Mesodermal cell (in vitro differentiated cells): Measurements from ENCODE around the gene INHBC. TPM values are rescaled to one million over a fixed set of nuclear protein-coding genes. Genes with fewer than 3 reads are reported as not detected.
"Not testable (repeated sequence)": the region's sequence is repeated elsewhere in the genome, so short reads cannot be mapped to it uniquely, and the experiment has no call there.

Experiments used
- H3K27ac ChIP-seq: 2 replicates; pipeline ENCODE4 v1.7.0; 2013; ENCODE audit warnings: mild to moderate bottlenecking, low read depth, low read length, moderate library complexity; ENCODE audit not compliant: severe bottlenecking
- H3K36me3 ChIP-seq: 2 replicates; pipeline ENCODE4 v1.7.1; 2013; ENCODE audit warnings: mild to moderate bottlenecking, low read length, moderate library complexity; ENCODE audit not compliant: control insufficient read depth, insufficient read depth
- H3K4me1 ChIP-seq: one replicate; pipeline ENCODE4 v1.7.1; 2013; ENCODE audit warnings: mild to moderate bottlenecking, low read length; ENCODE audit not compliant: insufficient read depth, control insufficient read depth, poor library complexity, severe bottlenecking
- H3K4me3 ChIP-seq: 2 replicates; pipeline ENCODE4 v1.7.0; 2013; ENCODE audit warnings: low read length, control low read depth, mild to moderate bottlenecking; ENCODE audit not compliant: insufficient read depth, poor library complexity, severe bottlenecking; ENCODE audit errors: extremely low read depth
- H3K9me3 ChIP-seq: 2 replicates; pipeline ENCODE4 v1.7.1; 2013; ENCODE audit warnings: mild to moderate bottlenecking, low read length, moderate library complexity; ENCODE audit not compliant: control insufficient read depth
- WGBS, 2 experiments: methylation state at CpG; one replicate each; pipeline ENCODE4 v1.1.5; 2013; ENCODE audit warnings: missing lambda C conversion rate in 2 of 2; ENCODE audit not compliant: insufficient coverage in 2 of 2; 5-methylcytosine and 5-hydroxymethylcytosine counted together
- polyA plus RNA-seq, 2 experiments: library from polyadenylated mRNA; stranded (reverse); fragments of 50-300 nt; gene quantifications; one replicate each; pipeline ENCODE4 v1.2.3, GENCODE V29; 2013

The INHBC gene, protein sequence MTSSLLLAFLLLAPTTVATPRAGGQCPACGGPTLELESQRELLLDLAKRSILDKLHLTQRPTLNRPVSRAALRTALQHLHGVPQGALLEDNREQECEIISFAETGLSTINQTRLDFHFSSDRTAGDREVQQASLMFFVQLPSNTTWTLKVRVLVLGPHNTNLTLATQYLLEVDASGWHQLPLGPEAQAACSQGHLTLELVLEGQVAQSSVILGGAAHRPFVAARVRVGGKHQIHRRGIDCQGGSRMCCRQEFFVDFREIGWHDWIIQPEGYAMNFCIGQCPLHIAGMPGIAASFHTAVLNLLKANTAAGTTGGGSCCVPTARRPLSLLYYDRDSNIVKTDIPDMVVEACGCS
- polyA plus RNA-seq (2013, experiment 1 of 2) = not detected
- not detected for polyA plus RNA-seq (2013, experiment 2 of 2)

DNA sequence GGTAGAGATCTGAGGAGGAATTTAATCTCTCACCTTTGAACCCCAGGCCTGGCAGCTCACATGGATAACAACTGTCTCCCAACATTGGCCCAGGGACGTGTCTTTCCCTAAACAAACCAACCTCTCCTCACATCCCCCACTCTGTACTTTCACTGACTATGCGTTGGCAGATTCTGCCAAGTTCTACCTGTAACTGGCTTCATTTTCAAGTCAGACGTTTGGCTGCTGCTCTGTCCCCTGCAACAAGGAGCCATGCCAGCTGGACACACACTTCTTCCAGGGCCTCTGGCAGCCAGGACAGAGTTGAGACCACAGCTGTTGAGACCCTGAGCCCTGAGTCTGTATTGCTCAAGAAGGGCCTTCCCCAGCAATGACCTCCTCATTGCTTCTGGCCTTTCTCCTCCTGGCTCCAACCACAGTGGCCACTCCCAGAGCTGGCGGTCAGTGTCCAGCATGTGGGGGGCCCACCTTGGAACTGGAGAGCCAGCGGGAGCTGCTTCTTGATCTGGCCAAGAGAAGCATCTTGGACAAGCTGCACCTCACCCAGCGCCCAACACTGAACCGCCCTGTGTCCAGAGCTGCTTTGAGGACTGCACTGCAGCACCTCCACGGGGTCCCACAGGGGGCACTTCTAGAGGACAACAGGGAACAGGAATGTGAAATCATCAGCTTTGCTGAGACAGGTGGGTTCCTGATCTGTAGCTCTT lies at the start of gene INHBC:
Gene INHBC, plus strand, starts transcription at position 268 of the 707 bp plus-strand sequence. Its CDS starts 103 bp downstream, at position 371.
- H3K36me3 ChIP-seq = no peaks in the 10 kb centered on the region
- no peak within 1 kb of the TSS for H3K4me3 ChIP-seq
- H3K4me1 ChIP-seq = no peaks in the 10 kb centered on the region
- H3K9me3 ChIP-seq = no peaks in the 10 kb centered on the region
- H3K27ac ChIP-seq = no peak within 1 kb of the TSS
- WGBS, 2 experiments = 86 to 95% methylated on average over 7 to 8 of the region's 8 CpGs

DNA sequence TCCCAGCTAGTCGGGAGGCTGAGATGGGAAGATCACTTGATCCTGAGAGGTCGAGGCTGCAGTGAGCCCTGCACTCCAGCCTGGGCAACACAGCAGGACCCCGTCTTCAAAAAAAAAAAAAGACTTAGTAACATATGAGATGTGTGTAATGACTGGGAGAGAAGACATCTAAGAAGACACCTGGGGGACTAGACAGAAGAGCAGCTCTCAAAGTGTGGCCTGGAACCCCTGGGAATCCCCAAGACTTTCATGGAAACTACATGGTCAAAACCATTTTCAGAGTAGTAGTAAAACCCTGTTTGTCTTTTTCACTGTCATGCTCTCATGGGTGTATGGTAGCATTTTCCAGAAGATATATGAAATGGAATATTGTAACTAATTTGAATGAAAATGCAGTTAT lies 49.0 kb upstream of the INHBC start:
- Histone ChIP-seq H3K9me3 (no peaks in the 10 kb centered on the region), H3K4me1 (peaks cover 25% of the 10 kb centered on the region), H3K4me3 (no peak overlapping the region), H3K36me3 (no peaks in the 10 kb centered on the region), H3K27ac (no peak overlapping the region)
- 94 to 100% methylated on average over 2 to 3 of the region's 3 CpGs for WGBS, 2 experiments

DNA sequence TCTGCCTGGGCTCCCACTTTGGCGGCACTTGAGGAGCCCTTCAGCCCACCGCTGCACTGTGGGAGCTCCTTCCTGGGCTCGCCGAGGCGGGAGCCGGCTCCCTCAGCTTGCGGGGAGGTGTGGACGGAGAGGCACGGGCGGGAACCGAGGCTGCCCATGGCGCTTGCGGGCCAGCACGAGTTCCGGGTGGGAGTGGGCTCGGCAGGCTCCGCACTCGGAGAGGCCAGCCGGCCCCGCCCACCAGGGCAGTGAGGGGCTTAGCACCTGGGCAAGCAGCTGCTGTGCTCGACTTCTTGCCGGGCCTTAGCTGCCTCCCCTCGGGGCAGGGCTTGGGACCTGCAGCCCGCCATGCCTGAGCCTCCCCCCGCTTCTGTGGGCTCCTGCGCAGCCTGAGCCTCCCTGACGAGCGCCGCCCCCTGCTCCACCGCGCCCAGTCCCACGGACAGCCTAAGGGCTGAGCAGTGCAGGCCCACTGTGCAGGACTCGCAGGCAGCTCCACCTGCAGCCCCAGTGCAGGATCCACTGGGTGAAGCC lies 48.3 kb upstream of the INHBC start:
- no peaks in the 10 kb centered on the region for H3K36me3 ChIP-seq
- WGBS, 2 experiments = 95 to 96% methylated on average over 24 to 32 of the region's 33 CpGs

DNA sequence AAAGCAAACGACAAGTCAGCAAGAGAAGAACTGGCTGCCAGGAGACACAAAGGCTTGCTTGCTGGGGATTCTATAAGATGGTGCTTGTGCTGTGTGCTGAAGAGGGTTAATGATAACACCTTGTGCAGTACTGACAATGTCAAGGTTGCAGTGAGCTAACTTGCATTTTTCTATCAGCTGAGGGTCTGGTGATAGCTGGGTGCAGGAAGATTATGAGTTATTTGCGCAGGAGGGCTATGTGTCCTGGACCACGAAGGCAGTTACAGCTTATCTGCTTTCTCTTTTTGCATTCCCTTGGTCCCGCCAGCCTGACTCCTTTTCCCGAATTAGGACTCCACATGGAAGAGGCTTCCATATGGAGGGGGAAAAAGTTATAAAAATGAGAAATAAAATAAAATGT lies 46.2 kb upstream of the INHBC start:
- 93 to 100% methylated on average over 3 to 4 of the region's 5 CpGs for WGBS, 2 experiments

More for the DNA sequence above, 48.3 kb upstream of the INHBC start:
- Histone ChIP-seq H3K27ac (no peak overlapping the region), H3K4me3 (no peak overlapping the region), H3K4me1 (peaks cover 25% of the 10 kb centered on the region), H3K9me3 (no peaks in the 10 kb centered on the region)

DNA sequence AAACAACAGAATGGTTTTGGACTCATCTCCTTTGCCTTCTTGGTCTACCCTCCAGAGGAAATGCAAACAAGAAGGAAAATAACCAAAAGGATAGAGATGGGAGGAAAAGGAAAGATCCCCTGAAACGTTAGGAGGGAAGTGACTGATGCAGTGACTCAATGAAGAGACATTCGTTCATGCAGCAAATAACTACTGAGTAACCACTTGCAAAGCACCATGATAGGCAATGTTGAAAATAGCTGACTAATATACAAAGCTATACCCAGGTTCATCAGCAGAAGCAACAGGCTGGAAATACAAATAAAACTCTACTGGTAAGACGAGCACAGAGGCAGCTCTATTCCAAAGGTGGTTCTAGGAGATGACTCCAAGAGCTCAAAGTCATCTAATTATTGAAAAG lies 45.6 kb upstream of the INHBC start:
- H3K4me1 ChIP-seq = peaks cover 25% of the 10 kb centered on the region
- WGBS, 2 experiments = 61% methylated on average over 3 of the region's 3 CpGs; no CpG with 5 or more reads in 1 of the 2 experiments
- H3K4me3 ChIP-seq = no peak overlapping the region

More for the DNA sequence above, 46.2 kb upstream of the INHBC start:
- Histone ChIP-seq H3K4me3 (no peak overlapping the region), H3K27ac (no peak overlapping the region), H3K4me1 (peaks cover 25% of the 10 kb centered on the region), H3K9me3 (no peaks in the 10 kb centered on the region), H3K36me3 (peaks cover 4% of the 10 kb centered on the region)

DNA sequence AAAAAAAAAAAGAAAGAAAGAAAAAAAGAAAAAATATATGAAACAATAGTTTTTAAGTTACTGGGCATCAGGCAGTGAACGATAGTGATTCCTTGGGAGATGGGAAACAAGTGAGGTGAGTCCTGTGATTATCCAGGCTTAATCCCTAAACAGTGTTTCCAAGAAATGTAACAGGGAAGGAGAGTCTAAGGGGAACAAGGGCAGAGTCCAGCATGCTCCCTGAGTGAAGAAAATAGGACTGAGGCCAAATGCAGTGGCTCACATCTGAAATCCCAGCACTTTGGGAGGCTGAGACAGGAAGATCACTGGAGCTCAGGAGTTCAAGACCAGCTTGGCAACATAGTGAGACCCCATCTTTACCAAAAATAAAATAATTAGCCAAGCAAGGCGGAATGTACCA lies 44.4 kb upstream of the INHBC start:
- peaks cover 14% of the 10 kb centered on the region for H3K36me3 ChIP-seq
- WGBS, 2 experiments = 94 to 95% methylated on average over 2 of the region's 2 CpGs
- H3K9me3 ChIP-seq = no peaks in the 10 kb centered on the region
- no peak overlapping the region for H3K27ac ChIP-seq
- H3K4me1 ChIP-seq = peaks cover 25% of the 10 kb centered on the region
- H3K4me3 ChIP-seq = no peak overlapping the region

More for the DNA sequence above, 45.6 kb upstream of the INHBC start:
- peaks cover 8% of the 10 kb centered on the region for H3K36me3 ChIP-seq
- peak overlapping the region; percentile 59 for H3K27ac ChIP-seq
- H3K9me3 ChIP-seq = no peaks in the 10 kb centered on the region

DNA sequence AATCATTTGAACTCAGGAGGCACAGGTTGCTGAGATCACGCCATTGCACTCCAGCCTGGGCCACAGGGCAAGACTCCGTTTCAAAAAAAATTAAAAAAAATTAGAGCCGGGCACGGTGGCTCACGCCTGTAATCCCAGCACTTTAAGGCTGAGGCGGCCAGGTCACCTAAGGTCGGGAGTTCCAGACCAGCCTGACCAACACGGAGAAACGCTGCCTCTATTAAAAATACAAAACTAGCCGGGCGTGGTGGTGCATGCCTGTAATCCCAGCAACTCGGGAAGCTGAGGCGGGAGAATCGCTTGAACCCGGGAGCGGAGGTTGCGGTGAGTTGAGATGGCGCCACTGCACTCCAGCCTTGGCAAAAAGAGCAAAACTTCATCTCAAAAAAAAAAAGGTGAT lies 39.5 kb upstream of the INHBC start:
- no peak overlapping the region for H3K27ac ChIP-seq
- H3K36me3 ChIP-seq = peaks cover 23% of the 10 kb centered on the region
- no peaks in the 10 kb centered on the region for H3K9me3 ChIP-seq
- H3K4me1 ChIP-seq = peaks cover 3% of the 10 kb centered on the region
- WGBS, 2 experiments = 92 to 95% methylated on average over 17 to 18 of the region's 18 CpGs
- H3K4me3 ChIP-seq = no peak overlapping the region

- Histone ChIP-seq H3K4me1 (no peaks in the 10 kb centered on the region), H3K36me3 (peaks cover 21% of the 10 kb centered on the region), H3K9me3 (no peaks in the 10 kb centered on the region), H3K27ac (no peak overlapping the region), H3K4me3 (no peak overlapping the region)
- WGBS, 2 experiments = 100% methylated on average over 1 of the region's 2 CpGs; no CpG with 5 or more reads in 1 of the 2 experiments
Observed at GRCh38 chr12:57397441-57397840, 37.1 kb upstream of the INHBC start.

- not testable (repeated sequence) for H3K27ac ChIP-seq, H3K9me3 ChIP-seq, H3K4me3 ChIP-seq, H3K4me1 ChIP-seq
- H3K36me3 ChIP-seq = peaks cover 11% of the 10 kb centered on the region
- WGBS, 2 experiments = 89 to 100% methylated on average over 2 of the region's 7 CpGs
Observed at GRCh38 chr12:57399718-57400463, 34.7 kb upstream of the INHBC start.

DNA sequence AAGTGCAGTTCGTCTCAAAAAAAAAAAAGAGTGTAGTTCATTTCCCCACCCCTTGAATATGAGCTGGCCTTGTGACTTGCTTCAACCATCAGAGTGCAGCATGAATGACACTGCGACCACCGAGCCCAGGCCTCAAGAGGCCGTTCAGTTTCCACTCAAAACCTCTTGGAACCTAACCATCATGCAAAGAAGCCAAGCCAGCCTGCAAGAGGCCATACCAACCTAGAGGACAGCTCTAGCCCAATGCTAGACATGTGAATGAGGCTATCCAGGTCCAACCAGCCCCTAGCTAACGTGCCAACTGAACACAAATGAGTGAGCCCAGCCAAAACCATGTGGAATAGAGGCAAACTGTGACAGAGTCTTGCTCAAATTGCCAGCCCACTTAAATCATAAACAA lies 33.4 kb upstream of the INHBC start:
- H3K27ac ChIP-seq = no peak overlapping the region

More for the DNA sequence above, 33.4 kb upstream of the INHBC start:
- Histone ChIP-seq H3K36me3 (no peaks in the 10 kb centered on the region), H3K9me3 (no peaks in the 10 kb centered on the region), H3K4me1 (no peaks in the 10 kb centered on the region), H3K4me3 (no peak overlapping the region)
- 90 to 96% methylated on average over 4 to 5 of the region's 5 CpGs for WGBS, 2 experiments
